Ishikawa (cell line): Measurements from ENCODE around the gene NUP188.

ENCODE experiments used
- CEBPB ChIP-seq: IDR thresholded peaks from 2 replicates; pipeline ENCODE4 v1.6.1; 2012
- CREB1 ChIP-seq: IDR thresholded peaks from 2 replicates; pipeline ENCODE4 v1.6.1; 2012; ENCODE audit warnings: low read depth
- EP300 ChIP-seq: IDR thresholded peaks from 2 replicates; pipeline ENCODE4 v1.6.1; 2012; ENCODE audit warnings: borderline replicate concordance
- FOXM1 ChIP-seq: IDR thresholded peaks from 2 replicates; pipeline ENCODE4 v1.6.1; 2012; ENCODE audit warnings: low read depth, borderline replicate concordance
- RAD21 ChIP-seq: IDR thresholded peaks from 2 replicates; pipeline ENCODE4 v1.6.1; 2012; ENCODE audit warnings: low read depth
- REST ChIP-seq: IDR thresholded peaks from 2 replicates; pipeline ENCODE4 v1.6.1; 2012; ENCODE audit warnings: low read depth, mild to moderate bottlenecking
- TAF1 ChIP-seq: IDR thresholded peaks from 2 replicates; pipeline ENCODE4 v1.6.1; 2012; ENCODE audit warnings: low read depth, mild to moderate bottlenecking
- TCF12 ChIP-seq: IDR thresholded peaks from 2 replicates; pipeline ENCODE4 v1.6.1; 2012; ENCODE audit warnings: low read depth
- TEAD4 ChIP-seq: IDR thresholded peaks from 2 replicates; pipeline ENCODE4 v1.6.1; 2012
- YY1 ChIP-seq: IDR thresholded peaks from 2 replicates; pipeline ENCODE4 v1.6.1; 2012; ENCODE audit warnings: low read depth
- ZBTB7A ChIP-seq: IDR thresholded peaks from 2 replicates; pipeline ENCODE4 v1.6.1; 2012; ENCODE audit warnings: low read depth
- TF ChIP-seq, protein P1 (sequence below): IDR thresholded peaks from 2 replicates; pipeline ENCODE4 v1.6.1; 2012
- TF ChIP-seq, protein P2 (sequence below): IDR thresholded peaks from 2 replicates; pipeline ENCODE4 v1.6.1; 2012

DNA sequence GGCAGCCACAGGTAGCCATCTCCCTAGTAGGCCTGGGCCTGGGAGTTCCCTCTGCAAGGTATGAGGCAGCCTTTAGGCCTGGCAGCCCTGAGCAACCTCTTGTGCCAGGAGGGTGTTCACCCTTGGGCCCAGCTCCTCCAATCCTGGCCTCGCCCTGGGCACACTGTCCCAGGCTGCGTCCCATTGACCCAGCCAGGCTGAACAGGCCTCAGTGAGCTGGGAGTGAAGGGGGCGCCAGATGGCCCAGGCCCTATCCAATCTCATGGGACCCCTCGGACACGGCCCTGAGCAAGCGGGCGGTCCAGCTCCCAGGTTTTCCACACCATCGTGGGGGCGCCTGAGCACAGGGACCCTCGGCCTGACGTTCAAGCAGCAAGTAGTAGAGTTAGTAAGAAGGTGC is 66.2 kb downstream of the NUP188 start:
- TF ChIP-seq RAD21 (no peak), TAF1 (no peak), EP300 (no peak), YY1 (no peak), TEAD4 (no peak), ZBTB7A (no peak), TCF12 (no peak), REST (no peak), FOXM1 (no peak), CREB1 (no peak), CEBPB (no peak)
- TF ChIP-seq, protein P1, sequence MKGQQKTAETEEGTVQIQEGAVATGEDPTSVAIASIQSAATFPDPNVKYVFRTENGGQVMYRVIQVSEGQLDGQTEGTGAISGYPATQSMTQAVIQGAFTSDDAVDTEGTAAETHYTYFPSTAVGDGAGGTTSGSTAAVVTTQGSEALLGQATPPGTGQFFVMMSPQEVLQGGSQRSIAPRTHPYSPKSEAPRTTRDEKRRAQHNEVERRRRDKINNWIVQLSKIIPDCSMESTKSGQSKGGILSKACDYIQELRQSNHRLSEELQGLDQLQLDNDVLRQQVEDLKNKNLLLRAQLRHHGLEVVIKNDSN, result no peak
- TF ChIP-seq, protein P2, sequence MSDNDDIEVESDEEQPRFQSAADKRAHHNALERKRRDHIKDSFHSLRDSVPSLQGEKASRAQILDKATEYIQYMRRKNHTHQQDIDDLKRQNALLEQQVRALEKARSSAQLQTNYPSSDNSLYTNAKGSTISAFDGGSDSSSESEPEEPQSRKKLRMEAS, result no peak
